ENCODE results near the gene LDLRAD2. TPM values are rescaled to one million over a fixed set of nuclear protein-coding genes. Genes with fewer than 3 reads are reported as not detected.

The LDLRAD2 gene
- polyA plus RNA-seq, 1 of the 3 experiments (the other 2 are of a cell fraction), result 0.02 TPM

GRCh38 chr1:21799730-21800129 is 12.3 kb upstream of the LDLRAD2 start:
- no peak for DNase-seq
- H3K9me3 ChIP-seq, result no peaks in the 10 kb centered on the region
- ChIA-PET CTCF (no interaction called here), POLR2A (no interaction called here)
- H3K4me2 ChIP-seq, result no peak overlapping the region
- no peak overlapping the region for H3K9ac ChIP-seq
- H3K4me1 ChIP-seq (ENCODE audit: control insufficient read depth in 1 of 2, insufficient read depth in 2 of 2, low read depth in 1 of 2, low read length in 1 of 2), result no peaks in the 10 kb centered on the region
- peaks cover 2% of the 10 kb centered on the region for H3F3A ChIP-seq (replicated peaks; ENCODE audit: insufficient read depth)
- H3K27ac ChIP-seq (ENCODE audit: low read depth in 2 of 2, low read length in 1 of 2), result no peak overlapping the region
- no peaks in the 10 kb centered on the region for H4K20me1 ChIP-seq (ENCODE audit: insufficient read depth)
- no peak overlapping the region for H2AFZ ChIP-seq (ENCODE audit: low read depth)
- H3K36me3 ChIP-seq (replicated peaks in 1 of 2; ENCODE audit: control insufficient read depth in 1 of 2, insufficient read depth in 2 of 2, low read length in 1 of 2), result no peaks in the 10 kb centered on the region
- 91% methylated on average over 4 of the region's 5 CpGs for WGBS (ENCODE audit: low lambda C conversion rate)
- H3K4me3 ChIP-seq (ENCODE audit: low read depth in 2 of 2, low read length in 1 of 2), result no peak overlapping the region
- TF ChIP-seq, protein P1, sequence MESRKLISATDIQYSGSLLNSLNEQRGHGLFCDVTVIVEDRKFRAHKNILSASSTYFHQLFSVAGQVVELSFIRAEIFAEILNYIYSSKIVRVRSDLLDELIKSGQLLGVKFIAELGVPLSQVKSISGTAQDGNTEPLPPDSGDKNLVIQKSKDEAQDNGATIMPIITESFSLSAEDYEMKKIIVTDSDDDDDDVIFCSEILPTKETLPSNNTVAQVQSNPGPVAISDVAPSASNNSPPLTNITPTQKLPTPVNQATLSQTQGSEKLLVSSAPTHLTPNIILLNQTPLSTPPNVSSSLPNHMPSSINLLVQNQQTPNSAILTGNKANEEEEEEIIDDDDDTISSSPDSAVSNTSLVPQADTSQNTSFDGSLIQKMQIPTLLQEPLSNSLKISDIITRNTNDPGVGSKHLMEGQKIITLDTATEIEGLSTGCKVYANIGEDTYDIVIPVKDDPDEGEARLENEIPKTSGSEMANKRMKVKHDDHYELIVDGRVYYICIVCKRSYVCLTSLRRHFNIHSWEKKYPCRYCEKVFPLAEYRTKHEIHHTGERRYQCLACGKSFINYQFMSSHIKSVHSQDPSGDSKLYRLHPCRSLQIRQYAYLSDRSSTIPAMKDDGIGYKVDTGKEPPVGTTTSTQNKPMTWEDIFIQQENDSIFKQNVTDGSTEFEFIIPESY (IDR thresholded peaks at IDR 0.05; ENCODE audit: borderline replicate concordance, low read depth), result no peak
- TF ChIP-seq RAD21 (IDR thresholded peaks at IDR 0.05; ENCODE audit: low read length) (no peak), SMC3 (IDR thresholded peaks at IDR 0.05; ENCODE audit: low read depth, low read length) (no peak), EZH2phosphoT487 (IDR thresholded peaks at IDR 0.05; ENCODE audit: borderline replicate concordance, low read depth) (no peak), EP300 (IDR thresholded peaks at IDR 0.05; ENCODE audit: borderline replicate concordance in 1 of 2, low read depth in 1 of 2, low read length in 1 of 2) (no peak), CHD2 (IDR thresholded peaks at IDR 0.05; ENCODE audit: low read length, partially characterized antibody) (no peak), FOSL2 (IDR thresholded peaks at IDR 0.05; ENCODE audit: borderline replicate concordance, low read depth) (no peak), RXRA (IDR thresholded peaks at IDR 0.05; ENCODE audit: borderline replicate concordance, low read depth) (no peak), FOXJ3 (CRISPR knock-in tag; IDR thresholded peaks at IDR 0.05) (no peak)
- TF ChIP-seq, protein P2, sequence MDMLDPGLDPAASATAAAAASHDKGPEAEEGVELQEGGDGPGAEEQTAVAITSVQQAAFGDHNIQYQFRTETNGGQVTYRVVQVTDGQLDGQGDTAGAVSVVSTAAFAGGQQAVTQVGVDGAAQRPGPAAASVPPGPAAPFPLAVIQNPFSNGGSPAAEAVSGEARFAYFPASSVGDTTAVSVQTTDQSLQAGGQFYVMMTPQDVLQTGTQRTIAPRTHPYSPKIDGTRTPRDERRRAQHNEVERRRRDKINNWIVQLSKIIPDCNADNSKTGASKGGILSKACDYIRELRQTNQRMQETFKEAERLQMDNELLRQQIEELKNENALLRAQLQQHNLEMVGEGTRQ (IDR thresholded peaks at IDR 0.05; ENCODE audit: borderline replicate concordance, low read depth, low read length), result no peak
- TF ChIP-seq, protein P3, sequence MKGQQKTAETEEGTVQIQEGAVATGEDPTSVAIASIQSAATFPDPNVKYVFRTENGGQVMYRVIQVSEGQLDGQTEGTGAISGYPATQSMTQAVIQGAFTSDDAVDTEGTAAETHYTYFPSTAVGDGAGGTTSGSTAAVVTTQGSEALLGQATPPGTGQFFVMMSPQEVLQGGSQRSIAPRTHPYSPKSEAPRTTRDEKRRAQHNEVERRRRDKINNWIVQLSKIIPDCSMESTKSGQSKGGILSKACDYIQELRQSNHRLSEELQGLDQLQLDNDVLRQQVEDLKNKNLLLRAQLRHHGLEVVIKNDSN (IDR thresholded peaks at IDR 0.05; ENCODE audit: borderline replicate concordance, low read depth), result no peak
- TF ChIP-seq, protein P4, sequence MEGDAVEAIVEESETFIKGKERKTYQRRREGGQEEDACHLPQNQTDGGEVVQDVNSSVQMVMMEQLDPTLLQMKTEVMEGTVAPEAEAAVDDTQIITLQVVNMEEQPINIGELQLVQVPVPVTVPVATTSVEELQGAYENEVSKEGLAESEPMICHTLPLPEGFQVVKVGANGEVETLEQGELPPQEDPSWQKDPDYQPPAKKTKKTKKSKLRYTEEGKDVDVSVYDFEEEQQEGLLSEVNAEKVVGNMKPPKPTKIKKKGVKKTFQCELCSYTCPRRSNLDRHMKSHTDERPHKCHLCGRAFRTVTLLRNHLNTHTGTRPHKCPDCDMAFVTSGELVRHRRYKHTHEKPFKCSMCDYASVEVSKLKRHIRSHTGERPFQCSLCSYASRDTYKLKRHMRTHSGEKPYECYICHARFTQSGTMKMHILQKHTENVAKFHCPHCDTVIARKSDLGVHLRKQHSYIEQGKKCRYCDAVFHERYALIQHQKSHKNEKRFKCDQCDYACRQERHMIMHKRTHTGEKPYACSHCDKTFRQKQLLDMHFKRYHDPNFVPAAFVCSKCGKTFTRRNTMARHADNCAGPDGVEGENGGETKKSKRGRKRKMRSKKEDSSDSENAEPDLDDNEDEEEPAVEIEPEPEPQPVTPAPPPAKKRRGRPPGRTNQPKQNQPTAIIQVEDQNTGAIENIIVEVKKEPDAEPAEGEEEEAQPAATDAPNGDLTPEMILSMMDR (IDR thresholded peaks at IDR 0.05), result no peak
- TF ChIP-seq, protein P5, sequence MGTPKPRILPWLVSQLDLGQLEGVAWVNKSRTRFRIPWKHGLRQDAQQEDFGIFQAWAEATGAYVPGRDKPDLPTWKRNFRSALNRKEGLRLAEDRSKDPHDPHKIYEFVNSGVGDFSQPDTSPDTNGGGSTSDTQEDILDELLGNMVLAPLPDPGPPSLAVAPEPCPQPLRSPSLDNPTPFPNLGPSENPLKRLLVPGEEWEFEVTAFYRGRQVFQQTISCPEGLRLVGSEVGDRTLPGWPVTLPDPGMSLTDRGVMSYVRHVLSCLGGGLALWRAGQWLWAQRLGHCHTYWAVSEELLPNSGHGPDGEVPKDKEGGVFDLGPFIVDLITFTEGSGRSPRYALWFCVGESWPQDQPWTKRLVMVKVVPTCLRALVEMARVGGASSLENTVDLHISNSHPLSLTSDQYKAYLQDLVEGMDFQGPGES (IDR thresholded peaks at IDR 0.05; ENCODE audit: low read depth, low read length), result no peak
- no peaks in the 10 kb centered on the region for H3K9me2 ChIP-seq
- H3K79me2 ChIP-seq (ENCODE audit: insufficient read depth), result no peaks in the 10 kb centered on the region
- no peaks in the 10 kb centered on the region for H3K27me3 ChIP-seq (ENCODE audit: insufficient read depth)

All from SK-N-SH (cell line).